GM18507 (cell line): Measurements from ENCODE around the gene FFAR2.
"Not testable (repeated sequence)": the region's sequence is repeated elsewhere in the genome, so short reads cannot be mapped to it uniquely, and the experiment has no call there.

ENCODE experiments used
- DNase-seq: peaks from one replicate; pipeline ENCODE4 v3.0.0; 2011; ENCODE audit warnings: low read depth; ENCODE audit not compliant: insufficient read length; ENCODE audit errors: extremely low spot score
- FAIRE-seq: peaks from 2 replicates; lab custom pipeline; 2011; peaks lifted over from hg19 to GRCh38; lab: Jason Lieb, UNC

Gene FFAR2

GRCh38 chr19:35447606-35448469 is at the start of gene FFAR2:
FFAR2 (plus strand) TSS chr19:35448257; CDS start chr19:35449715, 1,458 bp downstream.
- DNase-seq (no peak), FAIRE-seq (peak; percentile 9)

DNA sequence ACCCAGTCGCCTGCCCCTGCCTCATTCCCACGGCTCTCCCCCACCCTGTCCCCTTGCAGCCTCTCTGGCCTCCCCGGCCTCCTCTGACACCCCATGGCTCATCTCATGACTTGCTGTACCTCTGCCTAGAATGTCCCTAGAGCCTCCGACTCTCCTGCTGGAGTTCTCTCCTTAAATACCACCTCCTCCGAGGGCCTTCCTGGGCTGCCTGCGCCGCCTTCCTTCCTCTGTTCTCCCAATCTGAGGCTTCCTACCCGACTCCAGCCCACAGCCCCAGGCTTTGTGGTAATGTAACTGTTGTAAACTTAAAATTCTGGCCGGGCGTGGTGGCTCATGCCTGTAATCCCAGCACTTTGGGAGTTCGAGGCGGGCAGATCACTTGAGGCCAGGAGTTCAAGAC is 49.5 kb upstream of the FFAR2 start:
- no peak for FAIRE-seq
- no peak for DNase-seq

DNA sequence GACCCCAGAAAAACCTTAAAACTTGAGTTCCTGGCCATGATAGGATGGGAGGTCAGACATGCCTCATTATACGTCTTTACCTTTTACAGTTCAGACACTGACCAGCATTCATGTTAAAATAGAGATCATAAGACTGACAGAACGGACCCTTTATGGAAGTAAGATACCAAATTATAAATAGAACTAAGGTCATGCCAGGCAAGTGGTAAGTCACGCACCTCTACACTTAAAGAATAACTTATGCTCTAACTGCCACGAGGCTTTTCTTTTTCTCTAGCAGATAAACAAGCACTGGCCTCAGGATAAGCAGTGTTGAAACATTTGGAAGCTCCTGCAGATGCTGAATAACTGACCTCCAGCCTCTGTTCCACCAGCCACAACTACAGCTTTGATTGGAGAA is 48.8 kb upstream of the FFAR2 start:
- FAIRE-seq = no peak
- DNase-seq = no peak

- DNase-seq = no peak
- FAIRE-seq = no peak
Observed at GRCh38 chr19:35399948-35400772, 47.9 kb upstream of the FFAR2 start.

- DNase-seq (no peak), FAIRE-seq (no peak)
Observed at GRCh38 chr19:35400773-35401100, 47.3 kb upstream of the FFAR2 start.

DNA sequence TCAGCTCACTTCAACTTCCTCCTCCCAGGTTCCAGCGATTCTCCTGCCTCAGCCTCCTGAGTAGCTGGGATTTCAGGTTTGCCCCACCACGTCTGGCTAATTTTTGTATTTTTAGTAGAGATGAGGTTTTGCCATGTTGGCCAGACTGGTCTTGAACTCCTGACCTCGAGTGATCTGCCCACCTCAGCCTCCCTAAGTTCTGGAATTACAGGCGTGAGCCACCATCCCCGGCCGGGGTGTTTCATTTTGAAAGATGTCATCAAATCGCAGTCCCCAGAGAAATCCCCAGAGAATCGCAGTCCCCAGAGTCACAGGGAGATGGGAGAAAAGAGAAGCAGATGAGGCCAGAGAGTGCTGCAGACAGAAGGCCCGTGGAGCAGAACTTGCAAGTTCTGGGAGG is 46.6 kb upstream of the FFAR2 start:
- peak; percentile 78 for FAIRE-seq
- not testable (repeated sequence) for DNase-seq

- DNase-seq = no peak
- FAIRE-seq = peak; percentile 57
Observed at GRCh38 chr19:35403116-35403760, 44.8 kb upstream of the FFAR2 start.

DNA sequence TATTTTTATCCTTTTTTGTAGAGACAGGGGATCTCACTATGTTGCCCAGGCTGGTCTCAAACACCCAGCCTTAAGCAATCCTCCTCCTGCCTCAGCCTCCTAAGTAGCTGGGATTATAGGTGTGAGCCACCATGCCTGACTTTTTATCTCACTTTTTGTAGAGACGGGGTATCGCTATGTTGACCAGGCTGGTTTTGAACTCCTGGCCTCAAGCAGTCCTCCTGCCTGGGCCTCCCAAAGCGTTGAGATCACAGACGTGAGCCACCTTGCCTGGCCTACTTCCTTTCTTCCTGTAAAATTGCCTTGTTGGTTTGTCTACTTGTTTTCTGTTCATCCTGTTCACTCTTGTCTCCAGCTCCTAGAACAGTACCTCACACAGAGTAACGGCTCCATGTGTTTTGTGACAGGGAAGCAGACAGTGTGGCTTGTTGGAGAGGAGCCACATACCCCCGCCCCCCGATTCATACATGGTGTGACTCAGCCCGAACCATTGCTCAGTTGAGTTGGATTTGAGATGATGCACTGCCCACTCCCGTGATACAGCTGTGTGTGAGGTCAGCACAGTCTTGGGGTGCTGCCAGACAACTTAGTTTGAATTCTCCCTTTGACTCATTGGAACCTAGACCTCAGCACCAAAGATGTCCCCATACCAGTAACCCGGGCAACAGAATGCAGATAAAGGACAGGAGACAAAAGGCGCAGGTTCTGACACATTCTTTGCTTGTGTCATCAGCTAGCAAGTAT is 43.0 kb upstream of the FFAR2 start:
- peak; percentile 87 for FAIRE-seq
- peak; percentile 52 for DNase-seq

- FAIRE-seq (no peak), DNase-seq (no peak)
Observed at GRCh38 chr19:35407619-35408018, 40.4 kb upstream of the FFAR2 start.

- FAIRE-seq = peak; percentile 97
Observed at GRCh38 chr19:35408284-35409171, 39.5 kb upstream of the FFAR2 start.

GRCh38 chr19:35409191-35409590 is 38.9 kb upstream of the FFAR2 start:
- DNase-seq = no peak
- no peak for FAIRE-seq

More at GRCh38 chr19:35408284-35409171, 39.5 kb upstream of the FFAR2 start:
- DNase-seq = peak; percentile 44

GRCh38 chr19:35410487-35410886 is 37.6 kb upstream of the FFAR2 start:
- no peak for DNase-seq
- FAIRE-seq = no peak

- DNase-seq (no peak), FAIRE-seq (no peak)
Observed at GRCh38 chr19:35414442-35414841, 33.6 kb upstream of the FFAR2 start.

GRCh38 chr19:35416331-35416730 is 31.7 kb upstream of the FFAR2 start:
- FAIRE-seq = no peak
- no peak for DNase-seq

- DNase-seq = no peak
Observed at GRCh38 chr19:35417278-35417677, 30.8 kb upstream of the FFAR2 start.

DNA sequence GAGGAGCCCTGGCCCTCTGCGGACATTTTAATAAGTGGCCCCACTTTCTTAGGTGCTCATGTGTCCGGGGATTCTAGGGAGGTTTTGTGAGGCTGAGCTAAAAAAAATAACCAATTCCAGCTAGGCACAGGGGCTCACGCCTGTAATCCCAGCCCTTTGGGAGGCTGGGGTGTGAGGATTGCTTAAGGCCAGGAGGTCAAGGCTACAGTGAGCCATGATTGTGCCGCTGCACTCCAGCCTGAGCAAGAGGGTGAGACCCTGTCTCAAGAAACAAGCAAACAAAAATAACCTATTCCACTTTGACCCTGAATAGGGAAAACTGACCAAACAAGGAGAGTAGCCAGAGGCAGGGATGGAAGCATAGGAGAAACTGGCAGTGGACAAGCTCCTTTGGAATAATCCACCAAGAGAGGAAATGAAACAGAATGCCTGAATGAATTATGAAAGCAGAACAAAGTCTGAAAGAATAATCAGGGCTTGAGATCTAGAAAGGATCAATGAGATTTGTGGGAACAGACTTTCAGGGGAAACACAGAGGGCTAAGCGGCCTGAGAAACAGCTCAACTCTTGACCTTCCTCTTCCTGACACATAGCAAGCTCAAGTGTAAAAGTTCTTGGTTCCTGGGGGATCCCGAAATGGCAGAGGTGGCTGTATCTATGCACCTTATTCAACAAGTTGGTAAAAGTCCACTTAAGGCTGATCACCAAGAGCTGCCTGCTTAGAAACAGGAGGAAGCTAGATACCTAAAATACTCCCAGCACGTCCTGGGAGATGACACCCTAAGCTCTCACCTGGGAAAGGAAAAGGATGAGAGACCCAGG is 30.1 kb upstream of the FFAR2 start:
- FAIRE-seq (peak; percentile 94), DNase-seq (no peak)

More at GRCh38 chr19:35417278-35417677, 30.8 kb upstream of the FFAR2 start:
- FAIRE-seq = no peak

GRCh38 chr19:35419046-35419445 is 29.0 kb upstream of the FFAR2 start:
- DNase-seq (no peak), FAIRE-seq (no peak)

DNA sequence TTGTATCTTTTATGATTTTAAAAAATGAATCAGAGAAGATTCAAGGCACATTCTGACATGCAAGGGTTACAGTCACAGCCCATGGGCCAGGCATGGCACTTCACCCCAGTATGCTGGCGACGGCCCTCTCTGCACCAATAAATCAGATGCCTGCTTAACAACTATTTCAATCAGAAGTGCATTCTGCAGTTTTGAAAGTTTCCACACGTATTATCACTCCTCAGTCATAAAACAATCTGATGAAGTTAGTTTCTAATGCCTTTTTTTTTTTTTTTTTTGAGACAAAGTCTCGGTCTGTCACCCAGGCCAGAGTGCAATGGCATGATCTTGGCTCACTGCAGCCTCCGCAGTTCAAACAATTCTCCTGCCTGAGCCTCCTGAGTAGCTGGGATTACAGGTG is 28.3 kb upstream of the FFAR2 start:
- DNase-seq (no peak), FAIRE-seq (no peak)
